K562 (cell line): Measurements from ENCODE around the gene IREB2.

Source experiments
- EZH2 ChIP-seq: IDR thresholded peaks from 2 replicates; pipeline ENCODE4 v1.6.1; 2012; ENCODE audit warnings: low read depth, mild to moderate bottlenecking, inconsistent platforms, low read length, borderline replicate concordance
- GATA2 ChIP-seq: sonication (generic); formaldehyde crosslinking; IDR thresholded peaks from 2 replicates; pipeline ENCODE4 v1.4.0; 2020; ENCODE audit warnings: mild to moderate bottlenecking, missing genetic modification reagents
- MAX ChIP-seq: sonication (generic); formaldehyde crosslinking; IDR thresholded peaks from 2 replicates; pipeline ENCODE4 v1.9.0; 2022; ENCODE audit warnings: mild to moderate bottlenecking, missing genetic modification reagents
- NR2F6 ChIP-seq: fragments of 450-650 bp; formaldehyde crosslinking; IDR thresholded peaks from 2 replicates; pipeline ENCODE4 v1.4.0; 2020; ENCODE audit warnings: mild to moderate bottlenecking
- PHB2 ChIP-seq: fragments of 450-650 bp; IDR thresholded peaks from 2 replicates; pipeline ENCODE4 v1.6.1; 2017; ENCODE audit warnings: low read depth
- TBP ChIP-seq: optimal IDR thresholded peaks from 2 replicates; pipeline ENCODE3; 2011; ENCODE audit warnings: low read depth, low read length, improper control_type of control experiment
- ZBTB43 ChIP-seq: sonication (generic); formaldehyde crosslinking; IDR thresholded peaks from 2 replicates; pipeline ENCODE4 v1.8.0; 2023; ENCODE audit warnings: mild to moderate bottlenecking, missing genetic modification reagents
- ZNF253 ChIP-seq: fragments of 250-450 bp; sonication (Bioruptor Pico); conservative IDR thresholded peaks from 2 replicates; pipeline ENCODE4 v1.6.1; 2021; ENCODE audit warnings: mild to moderate bottlenecking
- TF ChIP-seq, protein P1 (sequence below), 3 experiments: IDR thresholded peaks in 2 of 3; conservative IDR thresholded peaks in 1 of 3; 2 replicates each; pipeline ENCODE4 v1.5.1; 2011 to 2012; ENCODE audit warnings: low read length in 3 of 3, mild to moderate bottlenecking in 3 of 3, control low read depth in 2 of 3, improper control_type of control experiment in 1 of 3, inconsistent platforms in 1 of 3, low read depth in 1 of 3, mixed read lengths in 1 of 3, moderate library complexity in 1 of 3; ENCODE audit not compliant: insufficient read depth in 2 of 3
- TF ChIP-seq, protein P2 (sequence below): IDR thresholded peaks from 2 replicates; pipeline ENCODE4 v1.6.1; 2016; ENCODE audit warnings: missing genetic modification characterization, missing compliant biosample characterization
- TF ChIP-seq, protein P3 (sequence below), 2 experiments: IDR thresholded peaks; 2 replicates each; pipeline ENCODE4 v1.6.1; 2011; ENCODE audit warnings: borderline replicate concordance in 1 of 2, control low read depth in 1 of 2, low read depth in 1 of 2, low read length in 1 of 2, mild to moderate bottlenecking in 1 of 2, mixed read lengths in 1 of 2, moderate library complexity in 1 of 2; ENCODE audit not compliant: insufficient read depth in 1 of 2, insufficient read length in 1 of 2, poor library complexity in 1 of 2, severe bottlenecking in 1 of 2; ENCODE audit errors: extremely low read depth in 1 of 2

DNA sequence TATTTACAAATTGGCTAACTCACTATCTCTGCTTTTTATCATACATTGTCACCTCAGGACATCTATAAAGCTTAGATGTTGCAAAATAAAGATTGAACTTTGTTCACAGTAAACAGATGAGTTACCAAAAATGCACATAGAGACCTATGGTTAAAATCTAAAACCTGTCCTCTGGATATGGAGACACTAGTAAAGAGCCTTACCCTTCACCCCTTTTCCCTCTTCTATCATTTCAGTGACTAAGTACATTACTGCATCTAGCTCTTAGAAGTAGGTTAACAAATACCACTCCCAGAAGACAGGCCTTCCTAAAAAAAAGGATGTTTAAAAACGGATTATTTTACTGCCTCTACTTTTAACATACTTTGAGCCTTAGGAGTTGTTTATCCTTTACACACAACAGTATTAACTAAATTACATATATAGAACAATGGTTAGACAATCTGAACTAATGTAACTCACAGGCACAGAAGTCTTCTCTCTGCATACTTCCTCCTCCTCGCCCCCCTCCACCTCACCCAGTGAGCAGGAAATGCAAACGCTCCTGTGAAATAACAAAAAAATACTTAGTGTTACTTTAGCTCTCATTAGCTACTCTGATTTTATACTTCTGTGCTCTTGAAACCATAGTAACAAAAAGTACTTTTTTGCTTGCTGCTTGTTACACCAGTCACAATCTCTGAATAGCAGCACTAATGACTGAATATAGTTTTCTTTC lies 23.3 kb downstream of the IREB2 start:
- TF ChIP-seq TBP (no peak), GATA2 (CRISPR knock-in tag) (no peak), NR2F6 (CRISPR knock-in tag) (no peak), MAX (no peak), PHB2 (no peak), ZNF253 (no peak), ZBTB43 (CRISPR knock-in tag) (no peak), EZH2 (no peak)
- TF ChIP-seq, protein P1, sequence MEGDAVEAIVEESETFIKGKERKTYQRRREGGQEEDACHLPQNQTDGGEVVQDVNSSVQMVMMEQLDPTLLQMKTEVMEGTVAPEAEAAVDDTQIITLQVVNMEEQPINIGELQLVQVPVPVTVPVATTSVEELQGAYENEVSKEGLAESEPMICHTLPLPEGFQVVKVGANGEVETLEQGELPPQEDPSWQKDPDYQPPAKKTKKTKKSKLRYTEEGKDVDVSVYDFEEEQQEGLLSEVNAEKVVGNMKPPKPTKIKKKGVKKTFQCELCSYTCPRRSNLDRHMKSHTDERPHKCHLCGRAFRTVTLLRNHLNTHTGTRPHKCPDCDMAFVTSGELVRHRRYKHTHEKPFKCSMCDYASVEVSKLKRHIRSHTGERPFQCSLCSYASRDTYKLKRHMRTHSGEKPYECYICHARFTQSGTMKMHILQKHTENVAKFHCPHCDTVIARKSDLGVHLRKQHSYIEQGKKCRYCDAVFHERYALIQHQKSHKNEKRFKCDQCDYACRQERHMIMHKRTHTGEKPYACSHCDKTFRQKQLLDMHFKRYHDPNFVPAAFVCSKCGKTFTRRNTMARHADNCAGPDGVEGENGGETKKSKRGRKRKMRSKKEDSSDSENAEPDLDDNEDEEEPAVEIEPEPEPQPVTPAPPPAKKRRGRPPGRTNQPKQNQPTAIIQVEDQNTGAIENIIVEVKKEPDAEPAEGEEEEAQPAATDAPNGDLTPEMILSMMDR (IDR thresholded peaks at IDR 0.05 in 2 of 3, conservative IDR thresholded peaks at IDR 0.05 in 1 of 3; ENCODE audit: insufficient read depth in 2 of 3, low read depth in 1 of 3, low read length in 3 of 3), result no peak
- TF ChIP-seq, protein P2, sequence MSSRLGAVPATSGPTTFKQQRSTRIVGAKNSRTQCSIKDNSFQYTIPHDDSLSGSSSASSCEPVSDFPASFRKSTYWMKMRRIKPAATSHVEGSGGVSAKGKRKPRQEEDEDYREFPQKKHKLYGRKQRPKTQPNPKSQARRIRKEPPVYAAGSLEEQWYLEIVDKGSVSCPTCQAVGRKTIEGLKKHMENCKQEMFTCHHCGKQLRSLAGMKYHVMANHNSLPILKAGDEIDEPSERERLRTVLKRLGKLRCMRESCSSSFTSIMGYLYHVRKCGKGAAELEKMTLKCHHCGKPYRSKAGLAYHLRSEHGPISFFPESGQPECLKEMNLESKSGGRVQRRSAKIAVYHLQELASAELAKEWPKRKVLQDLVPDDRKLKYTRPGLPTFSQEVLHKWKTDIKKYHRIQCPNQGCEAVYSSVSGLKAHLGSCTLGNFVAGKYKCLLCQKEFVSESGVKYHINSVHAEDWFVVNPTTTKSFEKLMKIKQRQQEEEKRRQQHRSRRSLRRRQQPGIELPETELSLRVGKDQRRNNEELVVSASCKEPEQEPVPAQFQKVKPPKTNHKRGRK (tag), result no peak
- TF ChIP-seq, protein P3, sequence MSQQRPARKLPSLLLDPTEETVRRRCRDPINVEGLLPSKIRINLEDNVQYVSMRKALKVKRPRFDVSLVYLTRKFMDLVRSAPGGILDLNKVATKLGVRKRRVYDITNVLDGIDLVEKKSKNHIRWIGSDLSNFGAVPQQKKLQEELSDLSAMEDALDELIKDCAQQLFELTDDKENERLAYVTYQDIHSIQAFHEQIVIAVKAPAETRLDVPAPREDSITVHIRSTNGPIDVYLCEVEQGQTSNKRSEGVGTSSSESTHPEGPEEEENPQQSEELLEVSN (IDR thresholded peaks at IDR 0.05; ENCODE audit: borderline replicate concordance in 1 of 2, extremely low read depth in 1 of 2, insufficient read depth in 1 of 2, insufficient read length in 1 of 2, low read depth in 1 of 2, low read length in 1 of 2, poor library complexity in 1 of 2, severe bottlenecking in 1 of 2), result no peak
